BJ (cell line): Measurements from ENCODE around the gene PEX6. TPM values are rescaled to one million over a fixed set of nuclear protein-coding genes. Genes with fewer than 3 reads are reported as not detected.

Experiments
- CTCF ChIA-PET: fragments of 350-600 bp; formaldehyde crosslinking; extraction: SDS; loops from one replicate; lab custom pipeline; 2021; ENCODE audit warnings: antibody characterized with exemption, inconsistent platforms; lab: Yijun Ruan, JAX
- POLR2A ChIA-PET: fragments of 300-600 bp; sonication (Branson Sonifier 250); formaldehyde crosslinking; extraction: SDS; loops from one replicate; lab custom pipeline; 2021; ENCODE audit warnings: antibody characterized with exemption; lab: Charles Lee
- DNase-seq: peaks from one replicate; pipeline ENCODE4 v3.0.0-alpha.2; 2011; ENCODE audit warnings: low read depth
- H3K27me3 ChIP-seq: 2 replicates; pipeline ENCODE4 v1.6.0; 2011; ENCODE audit warnings: low read length; ENCODE audit not compliant: control insufficient read depth, insufficient read depth
- H3K36me3 ChIP-seq: 2 replicates; pipeline ENCODE4 v1.5.1; 2011; ENCODE audit warnings: low read length; ENCODE audit not compliant: control insufficient read depth, insufficient read depth
- H3K4me3 ChIP-seq: 2 replicates; pipeline ENCODE4 v1.5.1; 2011; ENCODE audit warnings: low read depth, mild to moderate bottlenecking, control low read depth, low read length
- CTCF ChIP-seq: IDR thresholded peaks from 2 replicates; pipeline ENCODE4 v1.5.1; 2011; ENCODE audit warnings: low read depth, mild to moderate bottlenecking, control low read depth, inconsistent platforms, low read length, moderate library complexity; ENCODE audit not compliant: insufficient read depth
- polyA plus RNA-seq: library from polyadenylated mRNA; depleted of rRNA; stranded (reverse); fragments of >200 nt; gene quantifications from 2 replicates; pipeline ENCODE4 v1.2.3, GENCODE V29; 2011

The PEX6 gene
- polyA plus RNA-seq, 1 experiment = 5.6 TPM

GRCh38 chr6:42963179-42963854 is 15.7 kb downstream of the PEX6 start:
- Histone ChIP-seq H3K36me3 (peaks cover 23% of the 10 kb centered on the region), H3K4me3 (no peak overlapping the region), H3K27me3 (no peaks in the 10 kb centered on the region)
- ChIA-PET POLR2A (no interaction called here), CTCF (interaction anchor here (0.8 to 3.2 kb wide), 6 partner anchors 11 to 53 kb away, joined by 3 to 12 read pairs (median 3); no protein-coding TSS in a partner anchor)
- TF ChIP-seq CTCF = no peak
- DNase-seq = no peak

- Histone ChIP-seq H3K36me3 (peaks cover 20% of the 10 kb centered on the region), H3K27me3 (no peaks in the 10 kb centered on the region), H3K4me3 (no peak overlapping the region)
- DNase-seq = no peak
- ChIA-PET POLR2A (no interaction called here), CTCF (interaction anchor here (0.8 to 0.9 kb wide), 2 partner anchors 22 to 54 kb away, joined by 3 read pairs; no protein-coding TSS in a partner anchor)
- TF ChIP-seq CTCF = no peak
These were observed 16.3 kb downstream of the PEX6 start for GRCh38 chr6:42962502-42963178.

GRCh38 chr6:42962096-42962495 is 16.9 kb downstream of the PEX6 start:
- POLR2A ChIA-PET = no interaction called here
- Histone ChIP-seq H3K36me3 (peaks cover 16% of the 10 kb centered on the region), H3K4me3 (no peak overlapping the region), H3K27me3 (no peaks in the 10 kb centered on the region)
- CTCF ChIA-PET = no interaction called here
- DNase-seq = no peak
- no peak for TF ChIP-seq CTCF

- no peak for TF ChIP-seq CTCF
- Histone ChIP-seq H3K36me3 (peaks cover 10% of the 10 kb centered on the region), H3K27me3 (no peaks in the 10 kb centered on the region), H3K4me3 (peak overlapping the region; percentile 47)
- CTCF ChIA-PET = interaction anchor here (1.2 to 1.9 kb wide), 2 partner anchors 9 to 19 kb away, joined by 3 to 6 read pairs; no protein-coding TSS in a partner anchor
- DNase-seq = no peak
- POLR2A ChIA-PET = no interaction called here
These were observed 17.9 kb downstream of the PEX6 start for GRCh38 chr6:42961020-42961470.
